Nephron progenitor cell (in vitro differentiated cells): Measurements from ENCODE around the gene LYPLAL1.
"Not testable (repeated sequence)": the region's sequence is repeated elsewhere in the genome, so short reads cannot be mapped to it uniquely, and the experiment has no call there.

Source experiments
- DNase-seq: peaks from one replicate; pipeline ENCODE4 v3.0.0; 2021
- H3K27ac Mint-ChIP-seq: 2 replicates; pipeline ENCODE4 v1.8.0; 2021; ENCODE audit warnings: mild to moderate bottlenecking, moderate library complexity, mixed read lengths
- H3K27me3 Mint-ChIP-seq: 2 replicates; pipeline ENCODE4 v1.8.0; 2021; ENCODE audit warnings: mild to moderate bottlenecking, low read depth, mixed read lengths; ENCODE audit not compliant: poor library complexity
- H3K36me3 Mint-ChIP-seq: 2 replicates; pipeline ENCODE4 v1.8.0; 2021; ENCODE audit warnings: low read depth, mixed read lengths
- H3K4me1 Mint-ChIP-seq: 2 replicates; pipeline ENCODE4 v1.8.0; 2021; ENCODE audit warnings: mixed read lengths
- H3K4me3 Mint-ChIP-seq: 2 replicates; pipeline ENCODE4 v1.8.0; 2021; ENCODE audit warnings: mild to moderate bottlenecking, moderate library complexity, mixed read lengths
- H3K9me3 Mint-ChIP-seq: 2 replicates; pipeline ENCODE4 v1.8.0; 2021; ENCODE audit warnings: mild to moderate bottlenecking, moderate library complexity, mixed read lengths
- TF ChIP-seq, protein P1 (sequence below): fragments of 200-600 bp; sonication (generic); IDR thresholded peaks from 2 replicates; pipeline ENCODE4 v1.5.0; 2021; ENCODE audit warnings: antibody characterized with exemption

Gene LYPLAL1

DNA sequence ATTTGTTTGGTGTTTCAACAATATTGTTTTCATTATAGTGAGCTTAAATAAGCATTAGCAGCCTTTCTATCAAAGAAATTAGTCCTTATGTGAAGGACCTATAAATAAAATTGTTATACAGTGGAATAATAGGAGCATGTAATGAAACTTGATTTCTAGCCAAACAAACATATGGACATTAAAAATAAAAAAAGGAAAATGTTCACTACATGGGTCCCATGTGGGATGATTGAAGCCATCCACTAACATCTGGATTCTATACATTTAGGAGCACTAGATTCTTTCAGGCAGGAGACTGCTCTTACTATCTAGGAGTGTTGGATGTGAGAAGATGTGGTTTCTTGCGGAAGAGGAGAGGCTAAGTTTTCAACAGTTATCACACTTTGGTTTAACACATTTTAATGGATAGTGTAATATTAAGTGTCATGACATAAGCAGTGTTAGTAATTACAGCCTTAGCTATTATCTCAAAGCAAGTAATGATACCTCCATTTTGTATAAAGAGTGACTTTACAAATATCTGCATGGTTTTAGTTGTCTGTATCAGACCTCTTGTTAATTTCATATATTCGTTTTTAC lies 62.3 kb downstream of the LYPLAL1 start:
- Mint-ChIP-seq H3K4me1 (no peaks in the 10 kb centered on the region), H3K27me3 (no peaks in the 10 kb centered on the region), H3K36me3 (no peaks in the 10 kb centered on the region), H3K4me3 (no peak overlapping the region), H3K9me3 (no peaks in the 10 kb centered on the region), H3K27ac (no peak overlapping the region)
- no peak for DNase-seq
- TF ChIP-seq, protein P1, sequence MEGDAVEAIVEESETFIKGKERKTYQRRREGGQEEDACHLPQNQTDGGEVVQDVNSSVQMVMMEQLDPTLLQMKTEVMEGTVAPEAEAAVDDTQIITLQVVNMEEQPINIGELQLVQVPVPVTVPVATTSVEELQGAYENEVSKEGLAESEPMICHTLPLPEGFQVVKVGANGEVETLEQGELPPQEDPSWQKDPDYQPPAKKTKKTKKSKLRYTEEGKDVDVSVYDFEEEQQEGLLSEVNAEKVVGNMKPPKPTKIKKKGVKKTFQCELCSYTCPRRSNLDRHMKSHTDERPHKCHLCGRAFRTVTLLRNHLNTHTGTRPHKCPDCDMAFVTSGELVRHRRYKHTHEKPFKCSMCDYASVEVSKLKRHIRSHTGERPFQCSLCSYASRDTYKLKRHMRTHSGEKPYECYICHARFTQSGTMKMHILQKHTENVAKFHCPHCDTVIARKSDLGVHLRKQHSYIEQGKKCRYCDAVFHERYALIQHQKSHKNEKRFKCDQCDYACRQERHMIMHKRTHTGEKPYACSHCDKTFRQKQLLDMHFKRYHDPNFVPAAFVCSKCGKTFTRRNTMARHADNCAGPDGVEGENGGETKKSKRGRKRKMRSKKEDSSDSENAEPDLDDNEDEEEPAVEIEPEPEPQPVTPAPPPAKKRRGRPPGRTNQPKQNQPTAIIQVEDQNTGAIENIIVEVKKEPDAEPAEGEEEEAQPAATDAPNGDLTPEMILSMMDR: no peak

DNA sequence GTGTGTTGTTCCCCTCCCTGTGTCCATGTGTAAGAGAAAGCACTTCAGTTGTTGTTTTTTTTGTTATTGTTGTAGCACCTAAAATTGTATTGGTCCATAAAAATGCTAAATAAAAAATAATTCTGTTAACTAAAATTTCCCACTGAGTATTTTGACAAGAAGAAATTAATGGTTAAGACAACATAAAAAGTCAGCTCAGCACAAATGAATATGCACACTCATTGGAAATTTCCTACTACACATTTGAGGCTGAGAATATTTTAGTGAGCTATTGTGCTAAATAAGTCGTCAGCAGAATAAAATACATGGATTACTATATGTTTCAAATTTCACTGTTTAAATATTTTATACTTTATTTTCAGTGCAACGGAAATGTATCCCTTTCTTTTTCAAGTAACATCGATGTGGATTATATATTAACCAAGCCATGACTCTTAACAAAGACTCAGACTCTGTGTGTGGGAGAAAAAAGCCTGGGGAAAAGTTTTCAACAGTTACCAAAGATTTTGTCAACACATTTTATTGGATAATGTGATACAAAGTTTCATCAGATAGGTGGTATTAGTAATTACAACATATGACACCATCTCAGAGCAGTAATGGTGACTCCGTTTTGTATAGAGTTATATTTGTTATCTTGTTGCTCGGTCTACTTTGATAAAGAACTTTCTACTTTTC lies 63.4 kb downstream of the LYPLAL1 start:
- H3K27ac Mint-ChIP-seq: peak overlapping the region; percentile 84
- no peaks in the 10 kb centered on the region for H3K36me3 Mint-ChIP-seq

DNA sequence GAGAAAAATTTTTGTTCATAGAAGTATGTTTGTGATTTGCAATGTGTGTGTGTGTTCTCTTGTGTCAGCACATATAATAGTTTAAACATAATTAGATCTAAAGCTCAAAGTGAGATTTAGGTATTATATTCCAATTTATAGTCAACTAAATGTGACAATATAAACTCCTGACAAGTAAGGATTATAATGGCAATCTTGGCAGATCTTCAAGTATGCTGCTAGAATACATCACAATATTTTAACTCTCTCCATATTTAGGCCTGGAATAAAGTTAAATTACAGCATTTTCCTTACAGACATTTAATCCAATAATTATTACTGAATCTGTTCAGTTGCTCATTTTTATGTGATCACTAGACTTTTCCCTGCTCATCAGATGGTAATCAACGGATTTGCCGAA lies 65.8 kb downstream of the LYPLAL1 start:
- Mint-ChIP-seq H3K4me3 (no peak overlapping the region), H3K4me1 (no peaks in the 10 kb centered on the region), H3K27me3 (peaks cover 3% of the 10 kb centered on the region), H3K36me3 (peaks cover 6% of the 10 kb centered on the region), H3K27ac (no peak overlapping the region), H3K9me3 (no peaks in the 10 kb centered on the region)
- TF ChIP-seq, protein P1: no peak
- no peak for DNase-seq

More for the DNA sequence above, 63.4 kb downstream of the LYPLAL1 start:
- H3K4me1 Mint-ChIP-seq: no peaks in the 10 kb centered on the region
- H3K27me3 Mint-ChIP-seq: no peaks in the 10 kb centered on the region
- no peak overlapping the region for H3K4me3 Mint-ChIP-seq
- TF ChIP-seq, protein P1: no peak
- no peaks in the 10 kb centered on the region for H3K9me3 Mint-ChIP-seq
- DNase-seq: no peak

DNA sequence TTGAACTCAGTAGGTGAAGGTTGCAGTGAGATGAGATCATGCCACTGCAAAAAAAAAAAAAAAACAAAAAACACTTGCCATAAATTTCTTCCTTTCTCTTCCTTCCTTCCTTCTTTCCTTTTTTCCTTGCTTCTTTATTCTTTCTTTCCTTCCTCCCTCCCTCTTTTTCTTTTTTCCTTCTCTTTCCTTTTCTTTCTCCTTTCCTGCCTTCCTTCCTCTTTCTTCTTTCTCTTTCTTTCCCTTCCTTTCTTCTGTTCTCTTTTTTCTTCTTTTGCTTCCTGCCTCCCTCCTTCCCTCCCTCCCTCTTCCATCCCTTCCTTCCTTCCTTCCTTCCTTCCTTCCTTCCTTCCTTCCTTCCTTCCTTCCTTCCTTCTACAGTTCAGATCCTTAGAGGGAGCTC lies 71.2 kb downstream of the LYPLAL1 start:
- H3K27me3 Mint-ChIP-seq: peaks cover 3% of the 10 kb centered on the region
- H3K9me3 Mint-ChIP-seq: no peaks in the 10 kb centered on the region
- no peak overlapping the region for H3K4me3 Mint-ChIP-seq
- TF ChIP-seq, protein P1: no peak
- no peak overlapping the region for H3K27ac Mint-ChIP-seq
- no peak for DNase-seq
- H3K4me1 Mint-ChIP-seq: no peaks in the 10 kb centered on the region
- H3K36me3 Mint-ChIP-seq: peaks cover 6% of the 10 kb centered on the region

DNA sequence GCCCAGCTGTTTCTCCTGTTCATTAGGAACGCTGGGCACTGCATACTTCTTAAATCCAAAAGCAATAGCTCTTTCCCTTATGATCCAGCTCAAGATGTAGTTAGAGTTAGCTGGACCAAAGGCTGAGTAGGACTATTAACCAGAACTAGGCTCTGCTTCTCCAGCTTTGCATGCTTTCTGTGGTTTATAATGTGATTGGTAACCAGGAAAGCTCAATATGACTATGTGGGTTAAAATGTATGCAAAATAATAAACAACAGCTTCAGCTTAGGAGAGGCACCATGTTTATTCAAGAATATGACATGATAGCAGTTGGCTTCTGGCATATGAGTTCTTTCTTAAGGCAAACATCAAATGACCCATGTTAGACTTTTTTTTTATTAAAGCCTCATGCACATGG lies 73.8 kb downstream of the LYPLAL1 start:
- no peak for DNase-seq
- Mint-ChIP-seq H3K36me3 (peaks cover 30% of the 10 kb centered on the region), H3K27me3 (peaks cover 3% of the 10 kb centered on the region), H3K4me1 (no peaks in the 10 kb centered on the region), H3K27ac (no peak overlapping the region), H3K9me3 (peaks cover 23% of the 10 kb centered on the region), H3K4me3 (no peak overlapping the region)
- TF ChIP-seq, protein P1: no peak

DNA sequence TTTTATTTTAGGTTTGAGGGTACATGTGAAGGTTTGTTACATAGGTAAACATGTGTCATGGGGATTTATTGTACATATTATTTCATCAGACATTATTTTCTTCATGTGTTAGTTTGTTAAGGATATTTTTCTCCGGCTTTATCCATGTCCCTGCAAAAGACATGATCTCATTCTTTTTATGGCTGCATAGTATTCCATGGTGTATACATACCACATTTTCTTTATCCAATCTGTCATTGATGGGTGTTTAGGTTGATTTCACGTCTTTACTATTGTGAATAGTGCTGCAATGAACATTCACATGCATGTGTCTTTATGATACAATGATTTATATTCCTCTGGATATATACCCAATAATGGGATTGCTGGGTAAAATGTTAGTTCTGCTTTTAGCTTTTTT lies 76.8 kb downstream of the LYPLAL1 start:
- Mint-ChIP-seq H3K9me3 (peaks cover 45% of the 10 kb centered on the region), H3K36me3 (peaks cover 48% of the 10 kb centered on the region)
- not testable (repeated sequence) for DNase-seq, H3K27me3 Mint-ChIP-seq, H3K4me3 Mint-ChIP-seq, H3K27ac Mint-ChIP-seq, H3K4me1 Mint-ChIP-seq
